Fibroblast of skin of scalp (primary cell): ENCODE results near the gene NACC2.

Experiments
- DNase-seq: peaks from one replicate; pipeline ENCODE4 v3.0.0-alpha.2; 2013

The NACC2 gene

DNA sequence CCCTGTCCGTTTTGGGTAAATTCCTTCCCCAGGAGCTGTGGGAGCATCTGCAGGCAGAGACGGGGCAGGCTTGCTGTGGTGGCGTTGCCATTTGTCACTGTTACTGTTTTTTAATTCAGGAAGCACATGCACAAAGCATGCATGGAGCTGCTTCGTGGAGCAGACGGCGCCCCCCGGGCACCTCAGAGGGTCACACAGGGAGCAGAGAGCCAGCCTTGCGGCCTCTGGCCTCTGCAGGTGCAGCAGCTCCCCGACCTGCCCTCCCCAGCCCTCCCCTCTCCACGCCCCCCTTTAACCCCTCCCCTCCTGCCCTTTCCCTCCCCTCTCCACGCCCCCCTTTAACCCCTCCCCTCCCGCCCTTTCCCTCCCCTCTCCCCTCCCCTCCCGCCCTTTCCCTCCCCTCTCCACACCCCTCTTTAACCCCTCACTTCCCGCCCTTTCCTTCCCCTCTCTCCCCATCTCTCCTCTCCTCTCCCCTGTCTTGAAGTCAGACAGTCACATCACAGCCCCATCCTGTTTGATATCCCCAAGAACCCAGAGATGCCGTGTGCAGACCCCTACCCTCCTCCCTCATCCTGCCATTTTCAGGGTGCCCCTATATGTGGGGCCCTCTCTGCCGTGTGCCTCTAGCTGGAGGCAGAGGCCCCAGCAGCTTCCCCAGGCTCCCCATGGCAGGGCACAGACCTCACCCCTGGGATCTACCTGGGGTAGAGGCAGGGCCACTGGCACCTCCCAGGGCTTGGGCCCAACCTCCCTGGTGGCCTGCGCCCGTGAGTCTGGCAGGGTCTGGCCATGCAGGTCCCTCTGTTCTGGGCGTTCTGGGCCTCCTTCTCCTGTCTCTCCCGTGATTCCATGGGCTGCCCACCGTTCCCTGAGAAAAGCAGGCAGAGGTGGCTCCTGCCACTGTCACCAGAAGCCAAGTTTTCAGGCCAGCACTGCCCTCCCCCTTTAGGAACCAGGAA lies 104.3 kb downstream of the NACC2 start:
- peak; percentile 80 for DNase-seq

DNA sequence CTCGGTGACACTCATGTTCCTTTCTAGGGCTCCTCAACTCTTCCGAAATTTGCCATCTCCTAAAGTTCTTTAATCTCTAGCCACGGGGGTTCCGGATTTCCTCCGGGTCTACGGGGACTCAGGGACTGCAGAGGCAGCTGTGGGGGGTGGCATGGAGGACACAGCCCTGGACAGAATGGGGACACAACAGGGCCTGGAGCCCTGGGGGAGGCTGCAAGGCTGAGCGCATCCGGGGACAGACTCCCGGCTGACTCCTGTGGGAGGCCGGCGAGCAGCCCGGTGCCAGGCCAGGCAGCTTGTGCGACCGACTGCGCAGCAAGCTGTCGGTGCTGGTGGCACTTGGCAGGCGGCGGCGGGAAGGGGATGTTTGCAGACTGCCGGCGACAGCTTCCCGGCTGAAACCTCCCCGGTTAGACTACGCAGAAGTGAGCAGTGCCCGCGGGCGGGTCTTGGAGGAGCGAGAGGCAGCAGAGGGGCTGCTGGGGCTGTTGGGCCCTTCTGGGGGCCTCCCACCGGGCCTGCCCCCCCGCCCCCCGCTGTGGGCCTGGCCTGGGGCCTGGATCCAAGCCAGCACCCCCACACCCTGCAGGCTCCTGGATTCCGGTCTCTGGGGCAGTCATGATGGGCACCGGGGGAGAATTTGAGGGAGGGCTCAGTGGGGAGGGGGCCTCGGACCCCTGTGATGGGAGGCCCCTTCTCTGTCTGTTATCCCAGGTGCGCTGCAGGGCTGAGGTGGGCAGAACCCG lies 105.2 kb downstream of the NACC2 start:
- DNase-seq, result no peak

DNA sequence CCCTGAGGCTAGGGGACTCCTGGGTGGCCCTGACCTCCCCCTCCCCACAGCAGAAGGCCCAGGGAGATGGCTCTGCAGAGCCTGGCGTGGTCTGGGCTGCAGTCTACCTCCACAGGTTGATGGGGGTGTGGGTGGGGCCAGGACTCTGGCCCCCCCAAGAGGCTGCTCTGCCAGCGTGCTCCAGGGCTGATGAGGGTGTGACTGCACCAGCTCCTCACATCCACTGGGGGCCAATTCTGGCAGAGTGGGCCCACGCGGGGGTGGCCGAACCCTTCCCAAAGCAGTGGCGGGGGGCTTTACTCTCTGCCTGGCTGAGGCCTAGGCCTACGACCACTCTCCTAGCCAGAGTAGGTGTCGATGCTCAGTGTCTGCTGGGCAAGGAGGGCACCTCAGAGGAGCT lies 105.9 kb downstream of the NACC2 start:
- DNase-seq, result no peak

GRCh38 chr9:135988493-135988892 lies 106.6 kb downstream of the NACC2 start:
- DNase-seq, result no peak

- DNase-seq, result no peak
Observed at GRCh38 chr9:135987838-135988404, 107.2 kb downstream of the NACC2 start.

DNA sequence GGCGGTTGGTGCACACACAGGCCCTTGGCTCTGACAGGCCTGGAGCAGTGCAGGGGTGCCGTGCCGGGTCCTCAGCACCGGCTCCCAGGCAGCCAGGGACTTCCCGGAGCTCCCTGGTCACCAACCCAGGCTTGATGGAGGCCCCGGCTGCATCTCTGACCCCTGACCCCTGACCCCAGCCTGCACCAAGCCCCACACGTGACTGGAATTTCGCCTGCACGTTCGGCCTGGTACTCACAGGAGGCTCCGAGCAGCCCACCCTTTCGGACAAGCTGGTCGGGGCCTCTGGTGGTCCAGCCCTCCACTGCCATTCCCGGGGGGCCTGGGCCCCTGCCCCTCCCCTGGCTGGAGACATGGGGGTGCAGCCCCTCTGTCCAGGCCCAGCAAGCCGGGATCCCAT lies 108.5 kb downstream of the NACC2 start:
- DNase-seq, result no peak

- no peak for DNase-seq
Observed at GRCh38 chr9:135985889-135986288, 109.2 kb downstream of the NACC2 start.

DNA sequence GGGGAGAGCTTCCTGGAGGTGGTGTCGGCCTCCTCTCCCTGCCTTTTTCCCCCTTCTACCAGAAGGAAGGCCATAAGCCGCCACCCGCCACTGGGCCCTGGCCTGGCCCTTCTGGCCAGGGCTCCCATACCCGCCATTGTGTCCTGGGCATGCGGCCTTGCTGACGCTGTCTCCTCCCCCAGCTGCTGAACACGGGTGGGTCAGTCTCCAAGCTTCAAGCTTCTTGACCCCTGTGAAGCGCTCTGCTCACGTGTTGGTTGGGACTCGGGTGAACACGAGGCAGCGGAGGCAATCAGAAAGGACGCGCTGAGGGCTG lies 109.7 kb downstream of the NACC2 start:
- DNase-seq, result no peak

- no peak for DNase-seq
Observed at GRCh38 chr9:135984072-135984710, 110.9 kb downstream of the NACC2 start.

GRCh38 chr9:135983208-135984071 lies 111.6 kb downstream of the NACC2 start:
- no peak for DNase-seq

DNA sequence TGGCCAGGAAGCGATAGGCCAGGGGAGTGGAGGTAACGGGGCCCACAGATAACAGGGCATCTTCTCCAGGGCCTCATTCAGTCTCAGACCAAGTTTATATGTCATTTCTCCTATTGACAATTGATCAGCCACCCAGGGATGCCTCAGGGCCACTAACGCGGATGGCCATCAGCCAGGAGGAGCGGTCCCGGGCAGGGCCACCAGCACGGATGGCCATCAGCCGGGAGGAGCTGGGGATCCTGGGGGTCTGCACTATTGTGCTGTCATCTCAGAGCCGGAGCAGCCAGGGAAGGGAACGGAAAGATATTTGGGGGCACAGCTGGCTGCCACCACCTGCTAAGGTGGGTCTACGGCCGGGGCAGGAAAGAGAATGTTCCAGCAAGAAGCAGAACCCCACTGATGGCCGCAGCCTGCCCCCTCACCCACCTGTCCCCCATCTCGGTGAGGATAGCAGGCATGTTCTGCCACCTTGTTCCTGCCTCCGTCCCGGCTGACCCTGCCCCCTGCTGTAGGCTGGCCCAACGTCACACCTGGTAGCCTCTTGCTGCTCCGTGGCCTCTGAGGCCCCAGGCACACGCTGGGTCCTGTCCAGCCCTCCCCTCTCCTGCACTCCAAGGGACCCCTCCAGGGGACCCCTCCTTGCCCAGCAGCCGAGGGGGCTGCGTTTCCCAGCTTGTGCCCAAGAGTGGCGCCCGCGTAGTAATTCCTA lies 112.4 kb downstream of the NACC2 start:
- no peak for DNase-seq

- DNase-seq, result no peak
Observed at GRCh38 chr9:135980926-135981630, 114.0 kb downstream of the NACC2 start.

GRCh38 chr9:135979547-135980166 lies 115.4 kb downstream of the NACC2 start:
- no peak for DNase-seq

GRCh38 chr9:135978642-135979546 lies 116.2 kb downstream of the NACC2 start:
- no peak for DNase-seq

DNA sequence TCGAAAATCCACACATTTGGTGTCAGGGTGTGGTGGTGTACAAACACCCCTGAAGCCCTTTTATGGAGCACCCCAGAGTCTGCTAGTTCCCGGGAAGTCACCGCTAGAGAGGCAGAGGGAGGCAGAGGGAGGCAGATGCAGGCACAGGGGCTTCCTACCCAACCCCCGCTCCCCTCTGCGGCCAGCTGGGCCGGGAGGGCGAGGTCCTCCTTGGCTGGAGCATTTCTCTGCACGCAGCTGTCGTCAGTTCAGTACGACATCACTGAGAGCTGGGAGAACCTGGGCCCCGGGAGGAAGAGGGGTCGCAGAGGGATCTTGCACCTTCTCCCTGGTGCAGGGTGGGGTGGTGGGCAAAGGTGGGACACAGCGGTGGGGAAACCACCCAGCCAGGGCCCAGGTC lies 118.1 kb downstream of the NACC2 start:
- DNase-seq, result no peak

DNA sequence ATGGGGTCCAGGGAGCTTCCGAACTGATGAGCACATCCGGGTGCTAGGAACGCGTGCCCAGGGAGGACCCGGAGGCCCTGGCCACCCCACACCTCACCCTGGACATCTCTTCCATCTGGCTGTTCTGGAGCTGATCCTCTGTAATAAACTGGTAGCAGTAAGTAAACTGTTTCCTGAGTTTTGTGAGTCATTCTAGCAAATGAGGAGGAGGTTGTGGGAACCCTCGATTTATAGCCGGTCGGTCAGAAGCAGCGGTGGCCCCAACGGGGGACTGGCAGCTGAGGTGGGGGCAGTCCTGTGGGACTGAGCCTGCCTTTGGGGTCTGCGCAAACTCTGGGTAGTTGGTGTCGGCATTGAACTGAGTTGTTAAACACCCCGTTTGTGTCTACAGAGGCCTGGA lies 118.6 kb downstream of the NACC2 start:
- DNase-seq, result no peak

DNA sequence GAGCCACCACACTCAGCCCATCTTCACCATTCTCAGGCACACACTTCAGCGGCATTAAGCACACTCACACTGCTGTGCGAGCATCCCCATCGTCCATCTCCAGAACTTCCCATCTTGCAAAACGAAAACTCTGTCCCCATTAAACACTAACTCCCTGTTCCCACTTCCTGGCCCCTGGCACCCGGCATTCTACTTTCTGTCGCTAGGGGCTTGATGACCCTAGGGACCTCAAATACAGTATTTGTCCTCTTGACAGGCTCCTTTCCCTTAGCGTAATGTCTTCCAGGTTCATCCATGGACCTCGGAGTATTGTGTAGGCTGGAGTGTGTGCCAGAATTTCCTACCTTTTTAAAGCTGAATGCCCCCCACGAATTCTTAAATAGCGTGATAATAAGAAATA lies 119.3 kb downstream of the NACC2 start:
- DNase-seq, result no peak

DNA sequence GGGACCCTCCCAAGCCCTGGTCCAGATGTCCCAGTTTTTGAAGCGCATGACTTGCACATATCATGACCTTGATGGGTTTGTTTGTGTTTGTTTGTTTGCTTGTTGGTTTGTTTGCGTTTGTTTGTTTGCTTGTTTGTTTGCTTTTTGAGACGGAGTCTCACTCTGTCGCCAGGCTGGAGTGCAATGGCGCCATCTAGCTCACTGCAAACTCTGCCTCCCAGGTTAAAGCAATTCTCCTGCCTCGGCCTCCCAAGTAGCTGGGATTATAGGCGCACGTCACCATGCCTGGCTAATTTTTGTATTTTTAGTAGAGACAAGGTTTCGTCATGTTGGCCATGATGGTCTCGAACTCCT lies 120.9 kb downstream of the NACC2 start:
- no peak for DNase-seq
